Neural cell (in vitro differentiated cells): Measurements from ENCODE around the gene DST.

Experiments used
- CTCF ChIP-seq: fragments of 450-650 bp; IDR thresholded peaks from 2 replicates; pipeline ENCODE4 v1.5.1; 2014; ENCODE audit warnings: antibody characterized with exemption, mild to moderate bottlenecking, moderate library complexity; ENCODE audit not compliant: poor library complexity, severe bottlenecking
- EP300 ChIP-seq: fragments of 450-650 bp; conservative IDR thresholded peaks from 2 replicates; pipeline ENCODE4 v1.6.1; 2014; ENCODE audit warnings: antibody characterized with exemption, mild to moderate bottlenecking, moderate library complexity; ENCODE audit not compliant: poor library complexity, severe bottlenecking
- EZH2 ChIP-seq: fragments of 200-600, 300-800 bp; shearing (Covaris generic), sonication (generic); IDR thresholded peaks from 2 replicates; pipeline ENCODE4 v1.6.1; 2014; ENCODE audit warnings: antibody characterized with exemption, low read length, borderline replicate concordance, mild to moderate bottlenecking; ENCODE audit not compliant: insufficient read depth, poor library complexity, severe bottlenecking
- POLR2AphosphoS5 ChIP-seq: IDR thresholded peaks from 2 replicates; pipeline ENCODE4 v1.6.1; 2012
- RAD21 ChIP-seq: fragments of 450-650 bp; conservative IDR thresholded peaks from 2 replicates; pipeline ENCODE4 v1.6.1; 2014; ENCODE audit warnings: antibody characterized with exemption, mild to moderate bottlenecking, moderate library complexity
- TAF1 ChIP-seq: IDR thresholded peaks from 2 replicates; pipeline ENCODE4 v1.6.1; 2012; ENCODE audit warnings: low read depth
- TF ChIP-seq, protein P1 (sequence below): IDR thresholded peaks from 2 replicates; pipeline ENCODE4 v1.6.1; 2012; ENCODE audit warnings: borderline replicate concordance

DNA sequence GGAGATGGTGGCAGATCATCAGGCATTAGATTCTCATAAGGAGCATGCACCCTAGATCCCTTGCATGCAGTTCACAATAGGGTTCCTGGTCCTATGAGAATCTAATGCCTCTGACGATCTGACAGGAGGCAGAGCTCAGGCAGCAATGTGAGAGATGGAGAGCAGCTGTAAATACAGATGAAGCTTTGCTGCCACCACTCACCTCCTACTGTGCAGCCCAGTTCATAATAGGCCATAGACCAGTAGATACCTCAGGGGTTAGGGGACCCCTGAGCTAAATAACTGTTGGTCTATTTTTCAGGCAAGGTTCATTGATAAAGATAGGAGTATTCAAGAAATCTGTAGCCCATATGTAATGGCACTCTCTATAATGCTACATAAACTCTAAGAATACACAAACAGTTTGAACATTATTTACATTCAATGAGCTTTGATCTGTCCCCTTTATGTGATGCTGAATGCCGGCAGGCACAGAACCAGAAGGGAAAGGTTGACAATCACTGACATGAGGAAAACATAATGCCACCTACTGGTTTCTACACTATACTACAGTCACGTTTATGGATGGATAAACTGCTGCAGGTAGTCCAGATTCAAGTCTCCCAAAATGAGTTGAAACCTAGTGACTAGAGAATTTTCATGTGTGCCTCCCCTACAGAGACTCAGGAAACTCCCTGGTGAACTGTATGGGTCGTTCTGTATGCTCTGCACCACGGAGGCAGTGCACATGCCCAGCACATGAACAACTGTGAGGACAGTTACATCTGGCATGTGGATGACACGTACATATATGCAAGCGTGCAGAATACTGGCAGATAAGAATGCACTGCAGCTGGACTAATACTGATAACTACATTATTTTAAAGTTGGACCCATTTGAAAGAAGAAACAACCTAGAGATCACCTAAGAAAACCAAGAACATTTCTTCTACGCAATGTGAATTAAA, 72.0 kb downstream of the DST start:
- peak; percentile 61 for TF ChIP-seq CTCF
- no peak for TF ChIP-seq EZH2
- TF ChIP-seq, protein P1, sequence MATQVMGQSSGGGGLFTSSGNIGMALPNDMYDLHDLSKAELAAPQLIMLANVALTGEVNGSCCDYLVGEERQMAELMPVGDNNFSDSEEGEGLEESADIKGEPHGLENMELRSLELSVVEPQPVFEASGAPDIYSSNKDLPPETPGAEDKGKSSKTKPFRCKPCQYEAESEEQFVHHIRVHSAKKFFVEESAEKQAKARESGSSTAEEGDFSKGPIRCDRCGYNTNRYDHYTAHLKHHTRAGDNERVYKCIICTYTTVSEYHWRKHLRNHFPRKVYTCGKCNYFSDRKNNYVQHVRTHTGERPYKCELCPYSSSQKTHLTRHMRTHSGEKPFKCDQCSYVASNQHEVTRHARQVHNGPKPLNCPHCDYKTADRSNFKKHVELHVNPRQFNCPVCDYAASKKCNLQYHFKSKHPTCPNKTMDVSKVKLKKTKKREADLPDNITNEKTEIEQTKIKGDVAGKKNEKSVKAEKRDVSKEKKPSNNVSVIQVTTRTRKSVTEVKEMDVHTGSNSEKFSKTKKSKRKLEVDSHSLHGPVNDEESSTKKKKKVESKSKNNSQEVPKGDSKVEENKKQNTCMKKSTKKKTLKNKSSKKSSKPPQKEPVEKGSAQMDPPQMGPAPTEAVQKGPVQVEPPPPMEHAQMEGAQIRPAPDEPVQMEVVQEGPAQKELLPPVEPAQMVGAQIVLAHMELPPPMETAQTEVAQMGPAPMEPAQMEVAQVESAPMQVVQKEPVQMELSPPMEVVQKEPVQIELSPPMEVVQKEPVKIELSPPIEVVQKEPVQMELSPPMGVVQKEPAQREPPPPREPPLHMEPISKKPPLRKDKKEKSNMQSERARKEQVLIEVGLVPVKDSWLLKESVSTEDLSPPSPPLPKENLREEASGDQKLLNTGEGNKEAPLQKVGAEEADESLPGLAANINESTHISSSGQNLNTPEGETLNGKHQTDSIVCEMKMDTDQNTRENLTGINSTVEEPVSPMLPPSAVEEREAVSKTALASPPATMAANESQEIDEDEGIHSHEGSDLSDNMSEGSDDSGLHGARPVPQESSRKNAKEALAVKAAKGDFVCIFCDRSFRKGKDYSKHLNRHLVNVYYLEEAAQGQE = no peak
- TF ChIP-seq EP300 = no peak
- TF ChIP-seq TAF1 = no peak
- peak; percentile 32 for TF ChIP-seq RAD21
- TF ChIP-seq POLR2AphosphoS5 = no peak
